Mesodermal cell (in vitro differentiated cells): ENCODE data around the gene UCP2.

Experiments used
- H3K27ac ChIP-seq: 2 replicates; pipeline ENCODE4 v1.7.0; 2013; ENCODE audit warnings: mild to moderate bottlenecking, low read depth, low read length, moderate library complexity; ENCODE audit not compliant: severe bottlenecking
- H3K36me3 ChIP-seq: 2 replicates; pipeline ENCODE4 v1.7.1; 2013; ENCODE audit warnings: mild to moderate bottlenecking, low read length, moderate library complexity; ENCODE audit not compliant: control insufficient read depth, insufficient read depth
- H3K4me1 ChIP-seq: one replicate; pipeline ENCODE4 v1.7.1; 2013; ENCODE audit warnings: mild to moderate bottlenecking, low read length; ENCODE audit not compliant: insufficient read depth, control insufficient read depth, poor library complexity, severe bottlenecking
- H3K4me3 ChIP-seq: 2 replicates; pipeline ENCODE4 v1.7.0; 2013; ENCODE audit warnings: low read length, control low read depth, mild to moderate bottlenecking; ENCODE audit not compliant: insufficient read depth, poor library complexity, severe bottlenecking; ENCODE audit errors: extremely low read depth
- H3K9me3 ChIP-seq: 2 replicates; pipeline ENCODE4 v1.7.1; 2013; ENCODE audit warnings: mild to moderate bottlenecking, low read length, moderate library complexity; ENCODE audit not compliant: control insufficient read depth
- WGBS, 2 experiments: methylation state at CpG; one replicate each; pipeline ENCODE4 v1.1.5; 2013; ENCODE audit warnings: missing lambda C conversion rate in 2 of 2; ENCODE audit not compliant: insufficient coverage in 2 of 2; 5-methylcytosine and 5-hydroxymethylcytosine counted together

UCP2 gene

DNA sequence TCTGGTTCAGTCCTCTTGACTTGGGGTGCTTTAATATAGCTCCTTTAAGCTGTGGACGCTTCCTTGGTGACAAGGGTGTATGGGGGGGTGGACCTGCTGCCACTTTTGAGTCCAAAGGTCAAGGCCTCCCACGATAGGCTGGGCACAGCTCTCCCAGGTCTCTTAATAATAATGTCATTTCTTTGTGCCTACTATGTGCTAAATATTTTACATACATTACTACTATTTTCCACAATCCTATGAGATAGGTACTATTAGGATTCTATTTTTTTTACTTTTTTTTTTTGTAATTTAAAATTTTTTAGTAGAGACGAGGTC is 26.5 kb upstream of the UCP2 start:
- Histone ChIP-seq H3K27ac (no peak overlapping the region), H3K4me3 (no peak overlapping the region), H3K36me3 (peaks cover 8% of the 10 kb centered on the region), H3K9me3 (no peaks in the 10 kb centered on the region), H3K4me1 (peaks cover 15% of the 10 kb centered on the region)
- 100% methylated on average over 2 of the region's 3 CpGs; no CpG with 5 or more reads in 1 of the 2 experiments for WGBS, 2 experiments

DNA sequence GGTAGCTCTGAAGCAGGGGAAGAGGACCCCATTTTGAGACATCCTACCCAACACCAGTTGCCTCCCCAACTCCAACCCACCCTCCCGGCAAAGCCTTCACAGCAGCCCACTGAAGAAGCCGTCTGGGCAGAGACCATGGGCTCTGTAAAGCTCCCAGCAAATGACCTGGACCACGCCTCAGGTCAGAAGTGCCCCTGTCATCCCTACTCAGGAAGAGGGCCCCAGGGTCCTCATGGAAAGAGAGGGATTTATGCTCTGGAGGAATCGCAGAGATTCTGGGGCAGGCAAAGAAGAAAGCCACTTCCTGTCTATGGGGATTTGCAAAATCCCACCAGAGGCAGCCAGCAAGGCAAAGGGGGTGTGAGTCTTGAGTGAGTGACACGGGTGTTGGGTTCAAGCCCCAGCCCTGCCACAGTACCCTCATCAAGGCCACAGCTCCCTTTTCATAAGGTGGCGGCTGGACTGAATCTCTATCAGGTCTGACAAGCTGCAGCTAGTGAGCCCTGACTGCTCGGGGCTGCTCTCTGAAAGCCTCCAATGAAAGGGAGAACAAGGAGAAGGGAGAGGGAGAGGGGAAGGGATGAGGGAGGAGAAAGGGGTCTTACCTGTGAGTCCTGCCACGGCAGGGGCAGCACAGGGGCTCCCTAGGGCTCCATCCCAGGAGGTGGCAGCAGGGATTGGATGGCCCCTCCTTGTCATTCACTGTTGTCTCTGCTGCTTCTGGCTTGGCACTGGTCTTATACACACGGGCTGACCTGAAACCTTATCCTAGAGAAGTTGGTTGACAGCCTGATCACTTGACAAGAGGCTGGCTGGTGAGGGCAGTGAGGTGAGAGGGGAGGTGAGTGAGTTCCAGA is 26.0 kb upstream of the UCP2 start, which contains the start of gene UCP3:
Gene UCP3, minus strand, starts transcription at position 713 of the 857 bp plus-strand sequence. CDS start 2,043 bp downstream, outside the sequence.
- 75 to 84% methylated on average over 5 to 6 of the region's 9 CpGs for WGBS, 2 experiments
- no peak within 1 kb of the TSS for H3K27ac ChIP-seq
- H3K4me3 ChIP-seq, result no peak within 1 kb of the TSS
- peaks cover 12% of the 10 kb centered on the region for H3K36me3 ChIP-seq
- no peaks in the 10 kb centered on the region for H3K9me3 ChIP-seq
- peaks cover 15% of the 10 kb centered on the region for H3K4me1 ChIP-seq

DNA sequence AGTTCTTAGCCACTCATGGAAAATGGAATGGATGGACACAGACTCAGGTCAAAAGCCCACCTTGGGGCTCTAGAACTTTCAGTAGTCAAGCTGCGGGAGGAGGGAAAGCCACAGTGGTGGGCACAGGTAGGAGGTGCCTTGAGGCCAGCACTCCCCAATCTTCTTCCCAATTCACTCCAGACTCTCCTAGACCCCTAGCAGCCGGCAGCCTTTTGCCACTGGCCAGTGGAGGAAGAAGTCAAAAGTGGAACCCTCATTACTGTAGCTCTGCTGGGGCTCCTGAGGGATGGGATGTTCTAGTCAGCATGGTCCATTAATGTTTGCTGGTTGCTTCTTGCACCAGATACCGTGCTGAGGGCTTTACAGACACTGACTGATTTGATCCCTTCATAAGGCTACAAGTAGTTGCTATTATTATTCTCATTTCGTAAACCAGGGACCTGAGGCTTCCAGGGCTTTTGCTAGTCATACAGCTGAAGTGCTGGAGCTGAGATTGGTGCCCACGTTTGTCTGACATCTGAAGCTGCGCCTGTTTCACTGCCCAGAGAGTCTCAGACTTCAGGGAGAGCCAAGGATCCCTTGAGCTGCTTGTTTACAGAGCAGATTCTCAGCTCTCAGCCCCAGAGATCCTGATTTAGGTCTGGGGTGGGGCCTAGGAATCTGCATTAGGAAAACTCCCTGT is 25.2 kb upstream of the UCP2 start:
- peaks cover 13% of the 10 kb centered on the region for H3K36me3 ChIP-seq
- WGBS, 2 experiments, result 92 to 93% methylated on average over 4 to 5 of the region's 6 CpGs
- H3K4me1 ChIP-seq, result peaks cover 15% of the 10 kb centered on the region

DNA sequence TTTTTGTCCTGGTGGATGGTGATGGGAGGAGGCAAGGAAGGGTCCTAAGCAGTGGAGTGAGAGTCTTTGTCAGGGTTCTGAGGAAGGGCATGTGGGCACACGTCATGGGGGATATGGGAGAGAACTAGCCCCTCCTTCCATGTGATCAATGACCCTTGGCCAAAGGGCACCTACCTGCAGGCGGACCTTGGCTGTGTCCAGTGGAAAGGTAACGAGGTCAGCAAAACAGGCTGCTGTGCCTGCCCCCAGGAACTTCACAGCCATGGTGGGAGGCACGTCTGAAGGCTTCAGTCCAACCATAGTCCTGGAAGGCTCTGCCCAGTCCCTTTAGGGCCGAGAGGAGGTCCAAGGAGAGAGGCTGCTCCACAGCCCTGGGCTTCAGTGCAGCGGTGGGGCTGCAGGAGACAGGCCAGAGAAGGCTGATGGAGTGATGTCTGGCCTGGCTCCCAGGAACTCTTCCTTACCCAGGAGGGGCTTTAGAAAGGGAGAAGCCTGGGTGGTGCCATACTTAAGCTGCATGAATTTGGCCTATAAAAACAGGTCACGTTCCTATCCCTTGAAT is 24.2 kb upstream of the UCP2 start:
- WGBS, 2 experiments, result 96% methylated on average over 6 to 7 of the region's 7 CpGs
- H3K4me1 ChIP-seq, result peaks cover 15% of the 10 kb centered on the region
- H3K4me3 ChIP-seq, result no peak overlapping the region

More for the DNA sequence above, 25.2 kb upstream of the UCP2 start:
- Histone ChIP-seq H3K27ac (no peak overlapping the region), H3K4me3 (no peak overlapping the region), H3K9me3 (no peaks in the 10 kb centered on the region)

DNA sequence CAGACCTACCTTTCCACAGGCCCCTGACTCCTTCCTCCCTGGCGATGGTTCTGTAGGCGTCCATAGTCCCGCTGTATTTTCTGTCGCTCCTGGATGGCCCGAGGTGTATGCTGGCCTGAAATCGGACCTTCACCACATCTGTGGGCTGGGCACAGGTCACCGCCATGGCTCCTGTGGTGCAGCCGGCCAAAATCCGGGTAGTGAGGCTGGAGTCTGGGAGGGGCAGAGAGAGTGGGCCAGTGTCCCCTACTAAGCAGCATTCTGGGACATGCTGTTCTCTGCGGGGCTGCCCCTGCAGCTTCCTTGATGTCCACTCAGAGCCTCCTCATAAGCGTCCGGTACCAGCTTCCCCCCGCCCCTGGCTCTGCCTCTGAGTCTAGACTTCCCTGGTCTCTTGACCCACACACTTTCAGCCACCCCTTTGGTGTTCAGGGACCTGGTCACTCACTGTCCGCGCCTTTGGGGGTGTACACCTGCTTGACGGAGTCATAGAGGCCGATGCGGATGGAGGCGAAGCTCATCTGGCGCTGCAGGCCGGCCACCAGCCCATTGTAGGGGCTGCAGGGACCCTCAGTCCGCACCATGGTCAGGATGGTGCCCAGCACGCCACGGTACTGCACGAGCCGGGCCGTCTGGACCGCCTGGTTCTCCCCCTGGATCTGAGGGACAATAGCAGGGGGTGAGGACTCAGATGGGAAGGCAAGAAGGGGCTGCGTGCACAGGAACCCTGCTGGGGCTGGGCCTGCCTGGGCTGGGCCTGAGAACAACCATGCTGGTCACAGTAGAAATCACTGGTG is 23.3 kb upstream of the UCP2 start:
- H3K9me3 ChIP-seq, result no peaks in the 10 kb centered on the region
- peaks cover 11% of the 10 kb centered on the region for H3K36me3 ChIP-seq
- H3K4me1 ChIP-seq, result peaks cover 15% of the 10 kb centered on the region
- H3K4me3 ChIP-seq, result no peak overlapping the region
- no peak overlapping the region for H3K27ac ChIP-seq
- 93 to 94% methylated on average over 27 to 28 of the region's 29 CpGs for WGBS, 2 experiments

More for the DNA sequence above, 24.2 kb upstream of the UCP2 start:
- no peak overlapping the region for H3K27ac ChIP-seq
- H3K36me3 ChIP-seq, result peaks cover 12% of the 10 kb centered on the region
- H3K9me3 ChIP-seq, result no peaks in the 10 kb centered on the region

DNA sequence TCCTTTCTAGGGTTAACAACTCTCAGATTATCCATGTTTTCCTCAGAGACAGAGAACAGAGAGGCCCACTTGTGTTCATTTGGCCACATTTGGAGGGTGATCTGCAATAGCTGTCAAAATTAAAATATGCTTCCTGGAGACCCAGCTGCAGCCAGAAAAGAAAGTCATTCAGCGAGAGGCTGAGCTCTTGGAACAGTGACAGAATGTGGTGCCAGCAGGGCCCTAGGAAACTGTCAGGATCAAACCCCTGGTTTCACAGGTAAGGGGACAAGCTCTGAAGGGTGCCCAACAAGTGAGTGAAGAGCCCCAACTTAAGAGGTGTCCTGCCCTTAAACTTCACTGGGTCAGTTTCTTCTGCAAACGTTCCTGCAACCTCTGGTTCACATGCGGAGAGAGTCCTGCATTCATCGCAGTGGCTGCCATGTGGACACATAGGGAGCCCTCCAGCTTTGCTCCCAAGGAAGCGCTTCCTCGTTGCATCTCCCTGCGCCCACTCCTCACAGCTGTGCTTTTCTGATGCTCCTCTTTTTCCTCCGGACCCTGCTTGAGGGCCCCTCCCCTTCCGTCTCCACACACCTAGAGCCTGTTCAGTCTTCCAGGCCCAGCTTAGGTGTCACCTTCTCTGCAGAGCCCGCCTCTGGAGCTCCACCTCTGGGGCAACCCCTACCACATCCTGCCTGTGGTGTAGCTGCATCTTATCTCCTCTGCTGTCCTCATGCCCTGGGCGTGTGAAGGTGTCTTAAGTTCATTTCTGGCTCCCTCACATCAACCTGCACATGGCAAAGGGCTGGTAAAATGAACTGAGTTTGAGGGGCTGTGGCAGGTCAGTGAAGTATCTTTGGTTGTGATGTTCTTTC is 22.3 kb upstream of the UCP2 start:
- H3K9me3 ChIP-seq, result no peaks in the 10 kb centered on the region
- WGBS, 2 experiments, result 84 to 85% methylated on average over 9 to 10 of the region's 11 CpGs
- peaks cover 11% of the 10 kb centered on the region for H3K36me3 ChIP-seq
- H3K4me3 ChIP-seq, result no peak overlapping the region
- peaks cover 14% of the 10 kb centered on the region for H3K4me1 ChIP-seq
- H3K27ac ChIP-seq, result no peak overlapping the region

DNA sequence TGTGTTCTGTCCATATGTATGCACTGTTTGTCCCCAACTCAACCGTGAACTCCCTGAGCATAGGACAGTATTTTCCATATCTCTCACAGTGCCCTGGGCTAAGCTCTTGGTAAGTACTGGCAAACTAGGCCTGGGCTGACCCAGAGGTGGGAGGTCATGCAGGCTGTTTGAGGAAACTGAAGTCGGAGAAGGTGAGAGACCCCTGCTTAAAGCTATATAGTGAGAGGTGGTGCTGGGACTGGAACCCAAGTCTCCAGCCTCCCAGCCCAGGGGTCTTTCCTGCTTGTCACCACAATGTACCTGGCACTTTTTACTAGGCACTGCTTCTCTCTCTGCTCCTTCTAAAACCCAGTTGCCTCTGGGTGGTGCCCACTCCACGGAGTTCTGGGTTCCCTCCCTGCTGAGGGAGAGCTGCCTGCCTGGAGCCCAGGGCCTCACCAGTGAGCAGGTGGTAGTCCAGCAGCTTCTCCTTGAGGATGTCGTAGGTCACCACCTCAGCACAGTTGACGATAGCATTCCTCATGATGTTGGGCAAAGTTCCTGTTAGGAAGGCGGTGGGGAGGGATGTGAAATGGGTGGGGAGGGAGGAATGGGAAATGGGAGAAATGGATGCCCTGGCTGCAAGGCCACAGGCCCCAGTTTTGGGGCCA is 21.5 kb upstream of the UCP2 start:
- H3K36me3 ChIP-seq, result peaks cover 11% of the 10 kb centered on the region
- H3K4me1 ChIP-seq, result peaks cover 8% of the 10 kb centered on the region
- WGBS, 2 experiments, result 90 to 91% methylated on average over 5 to 6 of the region's 6 CpGs
- H3K4me3 ChIP-seq, result no peak overlapping the region
- H3K9me3 ChIP-seq, result no peaks in the 10 kb centered on the region
- no peak overlapping the region for H3K27ac ChIP-seq

DNA sequence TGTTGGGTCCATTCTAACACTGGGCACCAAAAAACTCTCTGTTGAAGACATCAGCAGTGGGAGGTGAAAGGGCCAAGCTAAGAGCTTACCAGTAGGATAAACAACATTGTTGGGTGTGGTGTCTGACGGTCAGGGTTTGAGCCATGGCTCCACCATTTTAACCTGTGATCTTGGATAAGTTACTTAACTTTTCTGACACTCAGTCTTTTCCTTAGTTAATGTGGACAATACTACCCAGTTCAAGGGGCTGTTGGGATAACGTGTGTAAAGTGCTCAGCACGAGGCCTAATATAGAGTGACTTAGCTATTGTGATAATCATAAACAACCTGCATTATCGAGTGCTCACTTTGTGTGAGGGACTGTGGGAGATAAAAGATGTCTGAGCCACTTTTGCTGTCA is 20.2 kb upstream of the UCP2 start:
- Histone ChIP-seq H3K4me1 (no peaks in the 10 kb centered on the region), H3K9me3 (no peaks in the 10 kb centered on the region), H3K4me3 (no peak overlapping the region), H3K36me3 (peaks cover 11% of the 10 kb centered on the region), H3K27ac (no peak overlapping the region)
- no CpG with 5 or more reads among the region's 4 CpGs for WGBS, 2 experiments

DNA sequence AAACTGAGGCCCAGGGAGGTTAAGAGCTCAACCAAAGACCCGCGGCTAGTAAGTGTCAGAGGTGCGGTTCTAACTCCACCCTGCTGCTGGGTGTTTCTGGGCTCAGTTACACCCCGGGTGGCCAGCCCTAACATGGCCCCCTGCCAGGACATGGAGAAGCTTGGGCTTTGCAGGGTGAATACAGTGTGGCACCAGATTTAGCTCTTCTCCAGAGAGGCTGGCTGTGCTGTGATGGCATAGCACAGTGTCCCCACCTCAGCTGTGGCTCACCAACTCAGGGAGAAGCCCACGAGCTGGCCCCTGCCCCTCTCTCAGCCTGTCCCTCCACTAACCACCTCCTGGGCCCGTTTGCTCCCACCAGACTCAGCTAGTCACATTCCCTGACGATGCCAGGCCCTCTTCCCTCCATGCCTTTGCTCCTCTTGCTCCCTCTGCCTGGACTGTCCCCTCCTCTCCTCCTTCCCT is 19.2 kb upstream of the UCP2 start:
- H3K27ac ChIP-seq, result no peak overlapping the region
- H3K4me1 ChIP-seq, result no peaks in the 10 kb centered on the region
- WGBS, 2 experiments, result 82 to 85% methylated on average over 6 to 7 of the region's 7 CpGs
- H3K9me3 ChIP-seq, result no peaks in the 10 kb centered on the region
- H3K4me3 ChIP-seq, result no peak overlapping the region
- peaks cover 11% of the 10 kb centered on the region for H3K36me3 ChIP-seq
